Activated CD4-positive, alpha-beta T cell treated with anti-CD3 and anti-CD28 coated beads, Interleukin-2, amount 10 ng/mL, durations not matched to agents 24 days and 14 days (primary cell): ENCODE data around the gene BRMS1. TPM values are rescaled to one million over a fixed set of nuclear protein-coding genes. Genes with fewer than 3 reads are reported as not detected.
A peak's percentile ranks its signal among the peaks of the same experiment; 100 is the strongest.

Experiments
- DNase-seq: peaks from one replicate; pipeline ENCODE4 v3.0.0; 2022
- H3K27ac Mint-ChIP-seq: one replicate; pipeline ENCODE4 v1.8.0; 2022; ENCODE audit warnings: mild to moderate bottlenecking, mixed read lengths
- H3K27me3 Mint-ChIP-seq: one replicate; pipeline ENCODE4 v1.8.0; 2022; ENCODE audit warnings: mixed read lengths
- H3K36me3 Mint-ChIP-seq: one replicate; pipeline ENCODE4 v1.8.0; 2022; ENCODE audit warnings: low read depth, mild to moderate bottlenecking, mixed read lengths
- H3K4me1 Mint-ChIP-seq: one replicate; pipeline ENCODE4 v1.8.0; 2021; ENCODE audit warnings: mixed read lengths
- H3K4me3 Mint-ChIP-seq: one replicate; pipeline ENCODE4 v1.8.0; 2022; ENCODE audit warnings: mild to moderate bottlenecking, moderate library complexity, mixed read lengths
- H3K9me3 Mint-ChIP-seq: one replicate; pipeline ENCODE4 v1.8.0; 2021; ENCODE audit warnings: mixed read lengths
- intact Hi-C: fragments of 100-400 bp; cut with micrococcal nuclease; formaldehyde crosslinking; loops from one replicate; pipeline ENCODE4 v1.15.1; 2023
- total RNA-seq: library from RNA; stranded (reverse); gene quantifications from 2 replicates; pipeline ENCODE4 v1.2.3, GENCODE V29; 2022

BRMS1 gene
- total RNA-seq, 1 donor from 2014 or later: 55.6 TPM

GRCh38 chr11:66287889-66288670 lies 56.8 kb downstream of the BRMS1 start:
- Mint-ChIP-seq H3K4me3 (peak overlapping the region; percentile 84), H3K27ac (peak overlapping the region; percentile 79), H3K4me1 (peaks cover 32% of the 10 kb centered on the region), H3K9me3 (peaks cover 4% of the 10 kb centered on the region), H3K27me3 (peaks cover 24% of the 10 kb centered on the region), H3K36me3 (peaks cover 4% of the 10 kb centered on the region)
- DNase-seq: peak; percentile 60
- intact Hi-C loops: no loop called here

Other genes with a start within 250 kb of the BRMS1 start
- gene KLC2, start 87.4 kb downstream of the BRMS1 start, total RNA-seq: 56.6 and 57.0 TPM in 2 replicates
- gene RAB1B, start 76.5 kb downstream of the BRMS1 start, total RNA-seq: 117 and 123 TPM in 2 replicates
- gene CNIH2, start 66.9 kb downstream of the BRMS1 start, total RNA-seq: 1.0 and 2.7 TPM in 2 replicates
- gene YIF1A, start 56.0 kb downstream of the BRMS1 start, total RNA-seq: 108 and 119 TPM in 2 replicates
- gene TMEM151A, start 53.2 kb downstream of the BRMS1 start, total RNA-seq: not detected in 2 replicates
- not detected in 2 replicates for gene CD248, start 28.1 kb downstream of the BRMS1 start, total RNA-seq
- 0.99 and 1.1 TPM in 2 replicates for gene RIN1, start 8.7 kb downstream of the BRMS1 start, total RNA-seq
- 10.8 and 11.1 TPM in 2 replicates for gene B4GAT1, start 2.5 kb upstream of the BRMS1 start, total RNA-seq
- 17.4 and 18.9 TPM in 2 replicates for gene SLC29A2, start 26.7 kb upstream of the BRMS1 start, total RNA-seq
- 0.09 TPM in 1 of 2 replicates, not detected in the other for gene NPAS4, start 75.9 kb upstream of the BRMS1 start, total RNA-seq
- gene MRPL11, start 93.7 kb upstream of the BRMS1 start, total RNA-seq: 102 TPM in 2 replicates
- gene PELI3, start 121.8 kb upstream of the BRMS1 start, total RNA-seq: 16.1 and 18.3 TPM in 2 replicates
- 97.1 and 106 TPM in 2 replicates for gene DPP3, start 135.3 kb upstream of the BRMS1 start, total RNA-seq
- gene BBS1, start 165.5 kb upstream of the BRMS1 start, total RNA-seq: 17.6 and 18.3 TPM in 2 replicates
- 12.2 and 13.9 TPM in 2 replicates for gene ZDHHC24, start 200.9 kb upstream of the BRMS1 start, total RNA-seq
- 0.07 TPM in 2 replicates for gene ACTN3, start 201.8 kb upstream of the BRMS1 start, total RNA-seq
- 0.68 and 1.2 TPM in 2 replicates for gene CTSF, start 223.5 kb upstream of the BRMS1 start, total RNA-seq
- 0.19 and 0.21 TPM in 2 replicates for gene CCDC87, start 248.0 kb upstream of the BRMS1 start, total RNA-seq
- 28.3 and 31.4 TPM in 2 replicates for gene CCS, start 248.1 kb upstream of the BRMS1 start, total RNA-seq